ENCODE results near the gene IZUMO2. TPM values are rescaled to one million over a fixed set of nuclear protein-coding genes. Genes with fewer than 3 reads are reported as not detected.

Gene IZUMO2
- total RNA-seq, 1 experiment from 2014 or later = not detected

- Mint-ChIP-seq H3K36me3 (ENCODE audit: insufficient read depth, unreplicated experiment) (no peaks in the 10 kb centered on the region), H3K4me3 (ENCODE audit: unreplicated experiment) (no peak within 1 kb of the TSS), H3K27me3 (ENCODE audit: insufficient read depth, unreplicated experiment) (no peaks in the 10 kb centered on the region), H3K4me1 (ENCODE audit: insufficient read depth, unreplicated experiment) (no peaks in the 10 kb centered on the region), H3K27ac (ENCODE audit: low read depth, unreplicated experiment) (no peak within 1 kb of the TSS), H3K9me3 (ENCODE audit: unreplicated experiment) (peaks cover 38% of the 10 kb centered on the region)
- BruUV-seq (replicated peaks) = no TSS peak
- POLR2A ChIA-PET = no interaction called here
- CTCF ChIA-PET = no interaction called here
- intact Hi-C loops (cut with micrococcal nuclease) = no loop called here
- TF ChIP-seq CTCF (IDR thresholded peaks at IDR 0.05; ENCODE audit: unreplicated experiment) = no peak
- DNase-seq (ENCODE audit: unreplicated experiment) = no peak
These were observed 40.4 kb upstream of the IZUMO2 start, which contains the start of gene MYH14 for GRCh38 chr19:50203281-50204080. Gene MYH14 (plus strand): TSS chr19:50203622. CDS start chr19:50210366, 6,744 bp downstream.

- DNase-seq (ENCODE audit: unreplicated experiment) = no peak
- intact Hi-C loops (cut with micrococcal nuclease) = no loop called here
- BruUV-seq (replicated peaks) = no TSS peak
- Mint-ChIP-seq H3K36me3 (ENCODE audit: insufficient read depth, unreplicated experiment) (no peaks in the 10 kb centered on the region), H3K4me3 (ENCODE audit: unreplicated experiment) (no peak overlapping the region), H3K9me3 (ENCODE audit: unreplicated experiment) (peaks cover 36% of the 10 kb centered on the region), H3K27me3 (ENCODE audit: insufficient read depth, unreplicated experiment) (no peaks in the 10 kb centered on the region), H3K27ac (ENCODE audit: low read depth, unreplicated experiment) (no peak overlapping the region), H3K4me1 (ENCODE audit: insufficient read depth, unreplicated experiment) (no peaks in the 10 kb centered on the region)
- ChIA-PET POLR2A (no interaction called here), CTCF (no interaction called here)
- TF ChIP-seq CTCF (IDR thresholded peaks at IDR 0.05; ENCODE audit: unreplicated experiment) = no peak
These were observed 39.8 kb upstream of the IZUMO2 start for GRCh38 chr19:50202962-50203280.

- Mint-ChIP-seq H3K9me3 (ENCODE audit: unreplicated experiment) (peaks cover 32% of the 10 kb centered on the region), H3K27ac (ENCODE audit: low read depth, unreplicated experiment) (no peak overlapping the region), H3K27me3 (ENCODE audit: insufficient read depth, unreplicated experiment) (no peaks in the 10 kb centered on the region), H3K4me3 (ENCODE audit: unreplicated experiment) (no peak overlapping the region), H3K4me1 (ENCODE audit: insufficient read depth, unreplicated experiment) (no peaks in the 10 kb centered on the region), H3K36me3 (ENCODE audit: insufficient read depth, unreplicated experiment) (no peaks in the 10 kb centered on the region)
- DNase-seq (ENCODE audit: unreplicated experiment) = no peak
- intact Hi-C loops (cut with micrococcal nuclease) = no loop called here
- ChIA-PET CTCF (no interaction called here), POLR2A (no interaction called here)
- no TSS peak for BruUV-seq (replicated peaks)
- TF ChIP-seq CTCF (IDR thresholded peaks at IDR 0.05; ENCODE audit: unreplicated experiment) = no peak
These were observed 39.3 kb upstream of the IZUMO2 start for GRCh38 chr19:50202386-50202785.

GRCh38 chr19:50199259-50199555 lies 36.1 kb upstream of the IZUMO2 start:
- no TSS peak for BruUV-seq (replicated peaks)
- intact Hi-C loops (cut with micrococcal nuclease) = no loop called here
- DNase-seq (ENCODE audit: unreplicated experiment) = no peak
- peaks cover 39% of the 10 kb centered on the region for H3K9me3 Mint-ChIP-seq (ENCODE audit: unreplicated experiment)
- no peak overlapping the region for H3K27ac Mint-ChIP-seq (ENCODE audit: low read depth, unreplicated experiment)
- no peak overlapping the region for H3K4me3 Mint-ChIP-seq (ENCODE audit: unreplicated experiment)
- no peaks in the 10 kb centered on the region for H3K36me3 Mint-ChIP-seq (ENCODE audit: insufficient read depth, unreplicated experiment)
- CTCF ChIA-PET = interaction anchor here (0.6 to 0.7 kb wide), 2 partner anchors 25 to 158 kb away, joined by 3 read pairs; no protein-coding TSS in a partner anchor
- no peaks in the 10 kb centered on the region for H3K27me3 Mint-ChIP-seq (ENCODE audit: insufficient read depth, unreplicated experiment)
- no peaks in the 10 kb centered on the region for H3K4me1 Mint-ChIP-seq (ENCODE audit: insufficient read depth, unreplicated experiment)
- POLR2A ChIA-PET = interaction anchor here (0.8 kb wide), 1 partner anchor 63 kb away, joined by 3 read pairs; no protein-coding TSS in a partner anchor
- TF ChIP-seq CTCF (IDR thresholded peaks at IDR 0.05; ENCODE audit: unreplicated experiment) = no peak
